ENCODE measurements around the gene PLEKHA5. TPM values are rescaled to one million over a fixed set of nuclear protein-coding genes. Genes with fewer than 3 reads are reported as not detected.
"Not testable (repeated sequence)": the region's sequence is repeated elsewhere in the genome, so short reads cannot be mapped to it uniquely, and the experiment has no call there.

The PLEKHA5 gene
- total RNA-seq, 1 donor from 2014 or later, result 55.5 TPM

DNA sequence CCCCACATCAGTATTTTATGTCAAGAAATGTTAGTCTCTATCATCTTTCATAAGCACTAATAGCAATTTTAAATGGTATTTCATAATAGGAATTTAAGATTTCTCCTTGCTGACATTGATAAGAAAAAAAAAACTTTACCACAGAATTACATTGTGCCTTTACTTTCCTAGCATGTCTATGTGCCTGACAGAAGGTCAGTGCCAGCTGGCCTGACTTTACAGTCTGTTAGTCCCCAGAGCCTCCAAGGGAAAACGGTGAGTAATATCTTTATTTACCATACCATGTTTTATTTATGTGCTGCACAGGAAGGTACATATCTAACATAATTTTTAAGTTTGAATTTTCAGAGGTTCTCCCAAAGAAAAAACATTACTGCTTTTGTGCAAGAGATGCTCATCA is 157.8 kb downstream of the PLEKHA5 start:
- DNase-seq, result no peak
- no peak for ATAC-seq (ENCODE audit: poor library complexity)
- intact Hi-C loops (cut with DNase I), result no loop called here

DNA sequence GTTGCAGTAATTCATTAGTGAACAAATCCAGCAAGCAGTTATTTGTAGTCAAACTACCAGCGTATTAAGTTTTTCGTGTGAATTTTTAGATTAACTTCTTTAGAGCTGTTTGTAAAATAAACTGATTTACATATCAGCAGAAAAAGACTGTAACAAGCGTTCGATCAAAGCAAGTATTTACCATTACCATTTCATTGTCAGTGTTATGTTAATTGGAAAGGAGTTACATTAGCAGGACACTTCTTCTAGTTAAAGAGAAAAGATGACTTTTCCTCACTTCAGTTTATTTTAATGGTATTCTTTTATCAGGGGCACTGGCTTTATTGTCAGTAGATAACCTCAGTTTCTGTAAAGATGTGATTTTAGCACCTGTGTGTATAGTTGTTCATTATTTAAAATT is 158.6 kb downstream of the PLEKHA5 start:
- ATAC-seq (ENCODE audit: poor library complexity), result no peak
- intact Hi-C loops (cut with DNase I), result no loop called here

DNA sequence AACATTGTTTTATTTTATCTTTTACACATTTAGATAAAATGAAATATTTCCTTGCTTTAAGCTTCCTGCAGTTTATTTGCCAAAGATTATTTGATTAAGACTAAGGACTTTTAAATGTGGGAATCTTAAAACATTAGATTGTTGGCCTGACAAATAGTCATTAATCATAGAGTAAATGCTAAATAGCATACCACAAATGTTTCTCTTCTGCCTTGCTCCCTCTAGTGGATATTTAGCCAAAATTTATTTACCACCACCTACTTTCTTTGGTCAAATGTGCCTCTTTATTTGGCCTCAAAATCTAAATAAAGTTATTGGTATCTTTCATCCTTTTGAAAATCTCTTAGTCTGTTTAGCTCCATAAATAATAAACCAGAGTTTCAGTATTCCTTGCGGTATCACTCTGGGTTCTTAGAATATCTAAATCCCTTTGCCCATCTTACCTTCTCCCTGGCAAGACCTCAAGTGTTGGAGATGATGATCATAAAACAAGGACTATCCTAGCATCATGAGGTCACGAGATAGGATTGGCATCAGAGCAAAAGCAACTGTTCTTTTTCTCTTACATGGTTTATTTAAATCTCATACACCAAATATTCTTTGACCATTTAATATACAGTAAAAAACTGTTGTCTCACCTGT is 159.2 kb downstream of the PLEKHA5 start:
- DNase-seq (no peak), ATAC-seq (ENCODE audit: poor library complexity) (peak; percentile 55)
- intact Hi-C loops (cut with DNase I), result no loop called here

More for the DNA sequence above, 158.6 kb downstream of the PLEKHA5 start:
- DNase-seq, result no peak

DNA sequence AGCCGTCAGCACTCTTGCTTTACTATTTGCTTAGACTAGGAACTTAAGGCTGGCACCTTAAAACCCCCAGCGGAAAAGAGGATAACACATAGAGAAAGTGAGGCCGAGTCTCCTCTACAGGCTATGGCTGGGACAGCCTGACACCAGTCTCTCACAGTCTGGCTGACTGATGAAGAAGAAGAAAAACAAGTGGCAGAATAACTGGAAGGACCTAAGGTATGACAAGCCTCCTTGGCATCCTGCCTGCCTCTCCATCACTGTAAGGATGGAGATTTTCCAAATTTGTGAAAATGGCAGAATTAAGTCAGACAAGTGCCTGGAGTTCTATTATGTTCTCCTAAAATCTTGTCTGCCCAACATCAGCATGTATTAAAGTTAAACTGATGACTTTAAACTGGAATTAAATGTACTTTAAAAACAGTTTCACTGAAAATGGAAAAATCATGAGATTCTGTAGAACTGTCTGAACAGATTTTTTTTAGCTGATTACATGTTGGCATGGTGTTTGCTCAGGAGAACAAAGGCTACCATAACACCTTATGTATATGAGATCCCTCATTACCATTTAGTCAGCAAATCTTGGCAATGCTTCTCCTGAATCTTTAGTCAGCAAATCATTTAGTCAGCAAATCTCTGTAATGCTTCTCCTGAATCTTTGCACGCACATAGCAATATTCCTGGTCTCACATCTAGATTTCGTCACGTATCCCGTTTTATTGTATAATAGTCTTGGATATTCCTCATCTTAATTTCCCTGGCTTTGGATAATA is 169.5 kb downstream of the PLEKHA5 start:
- intact Hi-C loops (cut with DNase I), result no loop called here
- DNase-seq (no peak), ATAC-seq (ENCODE audit: poor library complexity) (no peak)

DNA sequence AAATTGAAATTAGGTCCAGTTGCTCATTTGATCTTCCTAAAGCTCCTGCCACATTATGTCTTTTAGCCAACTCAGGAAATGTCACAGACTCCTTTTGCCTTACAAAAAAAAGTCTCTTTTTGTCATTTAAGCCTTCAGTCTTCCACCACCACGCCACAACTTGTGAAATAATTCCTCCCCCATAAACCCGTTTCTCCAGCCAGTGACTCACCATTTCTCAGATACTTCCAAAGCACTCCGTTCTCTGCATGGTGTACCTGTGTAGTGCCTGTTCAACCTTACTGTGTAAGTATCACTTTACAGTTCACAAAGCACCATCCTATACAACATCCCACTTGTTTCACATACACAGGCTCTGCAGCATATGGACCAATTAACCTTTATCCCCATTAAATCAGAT is 170.2 kb downstream of the PLEKHA5 start:
- DNase-seq (no peak), ATAC-seq (ENCODE audit: poor library complexity) (no peak)
- intact Hi-C loops (cut with DNase I), result no loop called here

DNA sequence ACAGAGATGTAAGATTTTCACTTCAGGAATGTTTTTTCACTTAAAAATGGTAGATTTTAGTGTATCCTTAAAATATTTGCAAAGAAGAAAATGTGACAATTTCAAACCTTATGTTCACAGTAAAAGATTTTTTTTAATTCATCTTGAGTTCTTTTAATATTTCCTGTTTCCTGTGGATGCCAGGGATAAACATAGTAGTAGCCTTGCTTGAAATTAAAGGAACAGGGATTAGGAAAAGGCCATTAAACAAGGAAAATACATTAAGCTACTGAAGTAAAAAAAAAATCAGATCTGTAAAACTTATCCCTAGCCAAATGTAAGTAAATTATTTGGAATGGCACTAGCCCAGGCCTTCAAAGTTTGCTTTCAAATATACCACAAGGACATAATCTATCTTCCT is 171.7 kb downstream of the PLEKHA5 start:
- intact Hi-C loops (cut with DNase I), result no loop called here
- ATAC-seq (ENCODE audit: poor library complexity), result no peak
- no peak for DNase-seq

DNA sequence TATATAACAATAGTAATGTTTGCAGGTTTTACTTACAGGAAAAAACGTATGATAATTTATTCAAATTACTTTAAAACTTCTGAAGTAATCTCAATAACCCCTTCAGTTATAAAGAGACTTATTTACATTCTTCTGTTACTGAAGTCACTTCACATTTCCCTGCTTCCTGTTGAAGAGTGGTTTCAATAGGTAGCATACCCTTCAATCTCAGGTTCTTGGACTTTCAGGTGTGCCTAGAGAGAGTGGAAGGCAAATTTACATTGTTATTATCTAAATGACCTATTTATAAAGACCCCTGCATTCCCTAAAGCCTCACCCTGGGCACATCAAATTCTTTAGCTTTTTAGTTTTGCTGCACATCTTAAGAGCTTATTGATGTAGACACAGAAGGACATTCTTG is 172.2 kb downstream of the PLEKHA5 start:
- DNase-seq (no peak), ATAC-seq (ENCODE audit: poor library complexity) (no peak)
- intact Hi-C loops (cut with DNase I), result no loop called here

DNA sequence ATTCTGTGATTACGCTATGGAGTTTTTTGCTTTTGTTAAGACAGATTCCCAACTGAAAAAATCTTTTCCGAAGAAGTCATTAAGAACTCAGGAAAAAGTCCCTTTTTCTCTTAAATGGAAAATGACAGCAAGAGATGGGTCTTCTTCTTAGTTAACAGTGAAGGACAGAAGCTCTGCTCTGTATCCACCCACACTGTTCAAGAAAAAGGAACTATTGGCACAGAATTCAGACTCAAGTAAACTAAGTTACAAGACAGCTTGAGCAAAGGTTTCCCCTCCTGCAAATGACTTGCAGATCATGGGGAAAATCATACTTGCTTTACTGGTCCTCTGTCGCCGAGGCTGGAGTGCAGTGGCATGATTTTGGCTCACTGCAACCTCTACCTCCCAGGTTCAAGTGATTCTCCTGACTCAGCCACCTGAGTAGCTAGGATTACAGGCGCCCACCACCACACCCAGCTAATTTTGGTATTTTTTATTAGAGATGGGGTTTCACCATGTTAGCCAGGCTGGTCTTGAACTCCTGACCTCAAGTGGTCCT is 172.6 kb downstream of the PLEKHA5 start:
- DNase-seq, result no peak
- no peak for ATAC-seq (ENCODE audit: poor library complexity)
- intact Hi-C loops (cut with DNase I), result no loop called here

DNA sequence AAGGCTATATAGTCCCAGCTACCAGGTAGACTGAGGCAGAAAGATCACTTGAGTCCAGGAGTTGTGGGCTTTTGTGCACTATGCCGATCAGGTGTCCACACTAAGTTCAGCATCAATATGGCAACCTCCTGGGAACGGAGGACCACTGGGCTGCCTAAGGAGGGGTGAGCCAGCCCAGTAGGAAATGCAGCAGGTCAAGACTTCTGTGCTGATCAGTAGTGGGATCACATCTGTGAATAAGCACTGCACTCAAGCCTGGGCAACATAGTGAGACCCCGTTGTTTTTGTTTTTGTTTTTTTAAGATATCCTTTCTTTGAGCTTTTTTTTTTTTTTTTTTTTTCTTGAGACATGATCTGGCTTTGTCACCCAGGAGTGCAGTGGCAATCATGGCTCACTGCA is 174.0 kb downstream of the PLEKHA5 start:
- no peak for ATAC-seq (ENCODE audit: poor library complexity)
- intact Hi-C loops (cut with DNase I), result no loop called here
- DNase-seq, result no peak

DNA sequence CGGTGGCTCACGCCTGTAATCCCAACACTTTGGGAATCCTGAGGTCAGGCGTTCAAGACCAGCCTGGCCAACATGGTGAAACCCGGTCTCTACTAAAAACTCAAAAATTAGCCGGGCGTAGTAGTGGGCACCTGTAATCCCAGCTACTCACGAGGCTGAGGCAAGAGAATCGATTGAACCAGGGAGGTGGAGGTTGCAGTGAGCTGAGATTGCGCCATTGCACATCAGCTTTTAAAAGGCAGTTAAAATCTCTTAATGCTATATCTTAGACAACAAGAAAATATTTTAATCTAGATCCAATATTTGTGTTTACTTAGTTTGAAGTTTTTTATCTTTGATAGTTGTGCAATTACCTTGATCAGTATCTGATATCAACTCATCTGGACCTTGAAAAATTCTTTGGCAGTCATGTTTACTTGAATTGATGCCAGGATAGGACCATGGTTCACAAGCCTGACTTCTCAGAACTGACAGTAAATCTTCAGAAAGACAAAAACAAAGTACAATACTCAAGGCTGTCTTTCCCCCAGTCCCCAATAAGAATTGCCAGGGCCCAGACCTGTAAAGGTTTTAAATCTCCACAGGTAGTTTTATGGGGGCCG is 174.7 kb downstream of the PLEKHA5 start:
- ATAC-seq (ENCODE audit: poor library complexity) (no peak), DNase-seq (no peak)
- intact Hi-C loops (cut with DNase I), result no loop called here

DNA sequence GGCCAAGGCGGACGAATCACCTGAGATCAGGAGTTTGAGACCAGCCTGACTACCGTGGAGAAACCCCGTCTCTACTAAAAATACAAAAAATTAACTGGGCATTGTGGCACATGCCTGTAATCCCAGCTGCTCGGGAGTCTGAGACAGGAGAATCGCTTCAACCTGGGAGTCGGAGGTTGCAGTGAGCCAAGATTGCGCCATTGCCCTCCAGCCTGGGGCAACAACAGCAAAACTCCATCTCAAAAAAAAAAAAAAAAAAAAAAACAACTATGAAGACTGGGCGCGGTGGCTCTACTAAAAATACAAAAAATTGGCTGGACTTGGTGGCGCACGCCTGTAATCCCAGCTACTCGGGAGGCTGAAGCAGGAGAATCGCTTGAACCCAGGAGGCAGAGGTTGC is 176.1 kb downstream of the PLEKHA5 start:
- DNase-seq; intact Hi-C loops (cut with DNase I); ATAC-seq (ENCODE audit: poor library complexity): not testable (repeated sequence)

DNA sequence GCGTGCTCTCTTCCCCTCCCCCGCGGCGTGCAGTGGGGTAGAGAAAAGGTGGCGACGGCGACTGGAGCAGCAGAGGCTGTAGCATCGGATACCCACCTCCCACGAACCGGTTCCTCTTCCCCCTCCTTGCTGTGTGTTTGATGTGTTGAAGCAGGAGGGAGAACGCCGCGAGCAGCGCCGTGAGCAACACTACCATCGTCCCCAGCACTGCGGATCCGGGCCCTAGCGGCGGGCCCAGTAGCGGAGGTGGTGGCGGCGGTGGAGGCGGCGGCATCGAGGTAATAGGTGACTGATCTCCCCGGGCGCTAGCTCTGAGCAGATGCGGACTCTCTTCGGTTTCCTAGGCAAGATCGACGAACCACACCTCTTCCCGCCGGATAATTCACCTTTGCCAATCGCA is 176.8 kb downstream of the PLEKHA5 start:
- ATAC-seq (ENCODE audit: poor library complexity), result no peak
- intact Hi-C loops (cut with DNase I), result no loop called here
- DNase-seq, result no peak

DNA sequence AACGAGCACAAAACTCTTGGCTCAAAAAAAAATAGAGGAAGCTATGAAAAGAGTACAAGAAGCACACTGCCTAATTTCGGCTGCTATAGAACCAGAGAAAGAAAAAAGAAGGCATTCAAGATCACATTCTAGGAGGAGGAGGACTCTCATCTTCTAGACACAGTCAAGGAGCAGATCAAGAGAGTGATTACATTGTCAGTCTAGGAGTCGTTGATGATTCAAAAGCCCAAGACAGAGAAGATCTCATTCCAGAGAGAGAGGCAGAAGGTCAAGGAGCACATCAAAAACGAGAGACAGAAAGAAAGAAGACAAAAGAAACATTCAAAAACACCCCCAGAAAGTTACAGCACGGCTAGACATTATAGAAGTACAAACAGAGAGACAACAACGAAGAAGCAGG is 177.9 kb downstream of the PLEKHA5 start:
- no peak for ATAC-seq (ENCODE audit: poor library complexity)
- intact Hi-C loops (cut with DNase I), result no loop called here

DNA sequence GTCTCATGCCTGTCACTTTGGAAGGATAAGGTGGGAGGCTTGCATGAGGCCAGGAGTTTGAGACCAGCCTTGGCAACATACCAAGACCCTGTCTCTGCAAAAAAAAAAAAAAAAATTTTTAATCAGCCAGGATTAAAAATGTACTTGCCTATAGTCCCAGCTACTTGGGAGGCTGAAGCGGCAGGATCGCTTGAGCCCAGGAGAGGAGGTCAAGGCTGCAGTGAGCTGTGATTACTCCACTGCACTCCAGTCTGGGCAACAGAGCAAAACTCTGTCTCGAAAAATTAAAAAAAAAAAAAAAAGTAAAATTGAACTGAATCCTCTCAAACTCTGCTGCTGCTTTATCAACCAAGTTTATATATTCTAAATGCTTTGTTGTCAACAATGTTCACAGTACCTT is 181.6 kb downstream of the PLEKHA5 start:
- DNase-seq, result no peak
- peak; percentile 26 for ATAC-seq (ENCODE audit: poor library complexity)
- intact Hi-C loops (cut with DNase I), result no loop called here

More for the DNA sequence above, 177.9 kb downstream of the PLEKHA5 start:
- DNase-seq, result no peak

DNA sequence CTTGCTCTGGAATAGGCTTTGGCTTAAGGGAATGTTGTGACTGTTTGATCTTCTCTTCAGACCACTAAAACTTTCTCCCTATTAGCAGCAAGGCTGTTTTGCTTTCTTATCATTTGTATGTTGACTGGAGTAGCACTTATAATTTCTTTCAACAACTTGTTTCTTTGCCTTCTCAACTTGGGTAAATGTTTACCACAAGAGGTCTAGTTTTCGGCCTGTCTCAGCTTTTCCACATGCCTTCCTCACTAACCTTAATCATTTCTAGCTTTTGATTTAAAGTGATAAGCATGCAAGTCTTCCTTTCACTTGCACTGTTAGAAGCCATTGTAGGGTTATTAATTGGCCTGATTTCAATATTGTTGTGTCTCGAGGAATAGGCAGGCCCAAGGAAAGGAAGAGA is 183.1 kb downstream of the PLEKHA5 start:
- intact Hi-C loops (cut with DNase I), result no loop called here
- ATAC-seq (ENCODE audit: poor library complexity) (no peak), DNase-seq (no peak)

DNA sequence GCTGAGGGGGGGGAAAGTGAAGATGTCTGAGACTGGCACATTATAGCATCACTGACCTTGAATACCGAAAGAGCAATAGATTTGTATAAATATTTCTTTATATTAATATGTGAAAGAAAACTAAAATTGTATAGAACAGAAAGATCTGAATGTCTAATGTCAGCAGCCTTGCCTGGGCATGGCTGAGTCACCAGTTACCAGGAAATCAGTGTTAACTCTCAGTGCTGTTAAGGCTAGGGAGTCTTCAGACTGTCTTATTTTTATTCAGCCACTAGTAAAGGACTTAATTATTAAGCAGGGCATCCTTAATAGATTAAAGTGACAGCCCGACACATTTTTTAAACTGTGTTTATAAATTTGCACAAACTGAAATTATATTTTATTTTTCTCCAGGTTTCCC is 186.9 kb downstream of the PLEKHA5 start:
- intact Hi-C loops (cut with DNase I), result no loop called here
- DNase-seq (no peak), ATAC-seq (ENCODE audit: poor library complexity) (no peak)

DNA sequence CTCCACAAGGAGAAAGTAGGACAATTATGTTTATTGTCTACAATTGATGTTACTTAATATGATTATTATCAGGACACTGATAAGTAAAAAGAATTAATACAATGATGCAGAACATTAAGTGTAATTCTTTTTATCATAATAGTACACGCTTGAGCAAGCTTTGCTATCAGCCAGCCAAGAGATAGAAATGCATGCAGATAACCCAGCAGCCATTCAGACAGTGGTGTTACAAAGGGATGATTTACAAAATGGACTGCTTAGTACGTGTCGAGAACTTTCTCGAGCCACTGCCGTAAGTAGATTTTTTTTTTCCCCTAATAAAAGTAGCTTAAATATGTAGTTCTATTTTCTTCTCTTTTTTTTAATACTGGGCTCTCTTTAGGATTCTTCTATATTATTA is 192.8 kb downstream of the PLEKHA5 start:
- intact Hi-C loops (cut with DNase I), result no loop called here
- DNase-seq (no peak), ATAC-seq (ENCODE audit: poor library complexity) (peak; percentile 47)

DNA sequence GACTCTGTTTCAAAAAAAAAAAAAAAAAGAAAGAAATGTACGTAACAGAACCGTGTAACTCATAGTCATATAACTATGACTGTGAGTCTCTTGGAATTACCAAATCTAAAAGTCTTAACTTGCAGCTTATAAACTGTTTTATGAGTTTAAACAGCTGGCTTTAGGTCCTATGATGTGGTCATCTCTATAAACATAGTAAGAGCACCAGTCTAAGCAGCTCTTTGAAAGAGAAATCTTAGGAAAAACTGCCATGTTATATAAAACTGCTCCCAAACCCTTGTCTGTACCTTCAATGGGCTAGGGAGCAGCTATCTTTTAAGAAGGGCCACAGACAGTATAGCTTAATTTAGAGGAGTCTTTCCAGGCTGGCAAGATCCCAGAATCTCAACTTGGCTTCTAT is 194.3 kb downstream of the PLEKHA5 start:
- intact Hi-C loops (cut with DNase I), result no loop called here
- ATAC-seq (ENCODE audit: poor library complexity) (no peak), DNase-seq (no peak)

DNA sequence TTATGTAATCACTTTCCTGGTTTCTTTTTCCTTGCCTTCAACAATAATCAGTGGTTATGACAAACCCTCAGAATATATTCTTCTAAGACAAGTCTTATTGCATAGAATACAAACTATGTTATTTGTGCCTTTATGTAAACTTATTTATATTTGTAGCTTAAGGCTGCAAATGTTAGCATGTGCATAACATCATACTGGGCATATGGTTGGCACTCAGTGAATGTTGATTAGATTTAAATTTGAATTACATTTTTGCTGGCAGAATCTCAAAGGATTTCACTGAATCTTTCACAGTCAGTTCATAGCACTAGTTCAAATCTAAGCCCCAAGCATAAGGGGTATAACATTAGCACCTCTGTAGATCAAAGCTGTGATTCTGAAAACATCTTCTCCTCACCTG is 196.6 kb downstream of the PLEKHA5 start:
- DNase-seq (no peak), ATAC-seq (ENCODE audit: poor library complexity) (no peak)
- intact Hi-C loops (cut with DNase I), result no loop called here

DNA sequence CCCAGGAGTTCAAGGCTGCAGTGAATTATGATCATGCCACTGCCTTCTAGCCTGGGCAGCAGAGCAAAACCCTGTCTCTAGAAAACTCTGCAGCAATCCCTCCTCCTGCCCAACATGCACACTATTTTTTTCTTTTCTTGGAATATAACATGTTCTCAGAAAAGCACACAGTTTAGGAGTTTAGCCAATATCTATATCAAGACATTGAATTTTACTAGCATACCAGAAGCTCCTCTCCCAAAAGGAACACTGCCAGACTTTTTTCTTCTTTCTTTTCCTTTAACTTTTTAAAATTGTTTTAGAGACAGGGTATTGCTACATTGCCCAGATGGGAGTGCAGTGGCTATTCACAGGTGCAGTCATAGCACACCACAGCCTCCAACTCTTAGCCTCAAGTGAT is 202.7 kb downstream of the PLEKHA5 start:
- no peak for ATAC-seq (ENCODE audit: poor library complexity)
- intact Hi-C loops (cut with DNase I), result no loop called here
- DNase-seq, result no peak

All from Right ventricle myocardium superior (tissue), 1 donor.